ENCODE measurements around the gene AMFR.

The AMFR gene

DNA sequence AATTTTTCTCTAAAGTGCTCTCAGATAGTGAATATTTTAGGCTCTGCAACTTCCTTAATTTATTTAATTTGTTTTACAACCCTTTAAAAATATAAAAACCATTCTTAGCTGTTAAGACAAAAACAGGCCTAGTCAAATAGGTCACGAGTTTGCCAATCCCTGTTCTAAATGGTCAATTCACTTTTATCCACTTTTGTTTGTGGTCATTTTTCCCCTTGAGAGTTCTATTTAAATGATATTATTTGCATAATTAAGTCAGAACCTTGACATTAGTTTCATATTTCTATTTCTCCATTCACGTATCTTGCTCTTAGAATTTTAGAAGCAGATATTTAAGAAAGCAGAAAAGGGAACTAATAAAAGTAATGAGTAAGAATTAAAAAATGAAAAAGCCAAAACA lies 4.0 kb downstream of the AMFR start:
- in situ Hi-C loops (cut with MboI; ENCODE audit: low sequenced_read_pairs, unreplicated experiment): no loop called here
- TF ChIP-seq, protein P1, sequence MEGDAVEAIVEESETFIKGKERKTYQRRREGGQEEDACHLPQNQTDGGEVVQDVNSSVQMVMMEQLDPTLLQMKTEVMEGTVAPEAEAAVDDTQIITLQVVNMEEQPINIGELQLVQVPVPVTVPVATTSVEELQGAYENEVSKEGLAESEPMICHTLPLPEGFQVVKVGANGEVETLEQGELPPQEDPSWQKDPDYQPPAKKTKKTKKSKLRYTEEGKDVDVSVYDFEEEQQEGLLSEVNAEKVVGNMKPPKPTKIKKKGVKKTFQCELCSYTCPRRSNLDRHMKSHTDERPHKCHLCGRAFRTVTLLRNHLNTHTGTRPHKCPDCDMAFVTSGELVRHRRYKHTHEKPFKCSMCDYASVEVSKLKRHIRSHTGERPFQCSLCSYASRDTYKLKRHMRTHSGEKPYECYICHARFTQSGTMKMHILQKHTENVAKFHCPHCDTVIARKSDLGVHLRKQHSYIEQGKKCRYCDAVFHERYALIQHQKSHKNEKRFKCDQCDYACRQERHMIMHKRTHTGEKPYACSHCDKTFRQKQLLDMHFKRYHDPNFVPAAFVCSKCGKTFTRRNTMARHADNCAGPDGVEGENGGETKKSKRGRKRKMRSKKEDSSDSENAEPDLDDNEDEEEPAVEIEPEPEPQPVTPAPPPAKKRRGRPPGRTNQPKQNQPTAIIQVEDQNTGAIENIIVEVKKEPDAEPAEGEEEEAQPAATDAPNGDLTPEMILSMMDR (IDR thresholded peaks at IDR 0.05; ENCODE audit: borderline replicate concordance, control extremely low read depth, extremely low read depth, insufficient read depth, missing control alignments): no peak
- peak; percentile 27 for DNase-seq (ENCODE audit: low spot score)

GRCh38 chr16:56420613-56421012 lies 4.7 kb downstream of the AMFR start:
- no peak for DNase-seq (ENCODE audit: low spot score)
- in situ Hi-C loops (cut with MboI; ENCODE audit: low sequenced_read_pairs, unreplicated experiment): no loop called here
- TF ChIP-seq, protein P1 (IDR thresholded peaks at IDR 0.05; ENCODE audit: borderline replicate concordance, control extremely low read depth, extremely low read depth, insufficient read depth, missing control alignments): no peak

DNA sequence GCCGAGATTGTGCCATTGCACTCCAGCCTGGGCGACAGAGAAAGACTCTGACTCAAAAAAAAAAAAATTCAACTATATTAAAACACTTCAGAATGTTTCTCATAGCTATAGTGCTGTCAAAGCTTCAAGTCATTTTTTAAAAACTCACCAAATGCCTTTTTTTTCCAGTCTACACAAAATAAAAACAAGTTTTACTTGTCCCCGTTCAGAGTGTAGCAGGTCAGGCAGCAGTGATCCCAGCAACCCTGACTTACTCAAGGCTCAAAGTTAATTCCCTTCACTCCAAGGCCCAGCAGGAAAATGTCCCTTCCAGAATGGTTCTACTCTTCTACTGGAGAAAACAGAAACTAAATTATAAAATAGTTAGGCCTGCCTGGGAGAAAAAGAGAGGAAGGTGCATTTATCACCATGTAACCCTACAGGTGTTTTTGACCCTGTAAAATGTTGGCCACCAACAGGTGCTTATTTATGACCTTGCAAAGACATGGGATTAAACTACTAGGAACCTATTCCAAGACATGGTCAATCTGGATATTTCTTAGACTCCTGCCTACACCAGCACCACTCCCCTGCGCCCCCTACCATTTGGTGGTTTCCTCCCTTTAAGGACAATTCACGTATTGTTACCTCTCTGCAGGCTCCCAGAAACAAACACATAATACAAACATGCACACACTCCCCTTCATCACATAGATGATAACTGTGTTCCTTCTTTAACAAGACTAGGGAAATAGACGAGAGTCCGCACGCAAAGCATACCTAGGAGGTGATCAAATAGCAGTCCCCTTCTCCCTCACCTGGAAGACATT lies 5.4 kb downstream of the AMFR start:
- in situ Hi-C loops (cut with MboI; ENCODE audit: low sequenced_read_pairs, unreplicated experiment): no loop called here
- no peak for DNase-seq (ENCODE audit: low spot score)

DNA sequence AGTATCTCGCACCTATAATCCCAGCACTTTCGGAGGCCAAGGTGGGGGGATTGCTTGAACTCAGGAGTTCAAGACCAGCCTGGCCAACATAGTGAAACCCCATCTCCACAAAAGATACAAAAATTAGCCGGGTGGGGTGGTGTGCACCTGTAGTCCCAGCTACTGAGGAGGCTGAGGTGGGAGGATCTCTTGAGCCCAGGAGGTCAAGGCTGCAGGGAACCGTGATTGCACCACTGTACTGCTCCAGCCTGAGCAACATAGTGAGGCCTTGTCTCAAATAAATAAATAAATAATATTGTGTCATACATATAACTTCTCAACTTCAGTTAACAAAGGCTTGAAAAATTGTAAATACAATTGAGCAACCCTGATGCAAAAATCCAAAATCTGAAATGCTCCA lies 8.2 kb downstream of the AMFR start:
- TF ChIP-seq, protein P1 (IDR thresholded peaks at IDR 0.05; ENCODE audit: borderline replicate concordance, control extremely low read depth, extremely low read depth, insufficient read depth, missing control alignments): no peak
- in situ Hi-C loops (cut with MboI; ENCODE audit: low sequenced_read_pairs, unreplicated experiment): no loop called here
- no peak for DNase-seq (ENCODE audit: low spot score)

More for the DNA sequence above, 5.4 kb downstream of the AMFR start:
- TF ChIP-seq, protein P1 (IDR thresholded peaks at IDR 0.05; ENCODE audit: borderline replicate concordance, control extremely low read depth, extremely low read depth, insufficient read depth, missing control alignments): no peak

DNA sequence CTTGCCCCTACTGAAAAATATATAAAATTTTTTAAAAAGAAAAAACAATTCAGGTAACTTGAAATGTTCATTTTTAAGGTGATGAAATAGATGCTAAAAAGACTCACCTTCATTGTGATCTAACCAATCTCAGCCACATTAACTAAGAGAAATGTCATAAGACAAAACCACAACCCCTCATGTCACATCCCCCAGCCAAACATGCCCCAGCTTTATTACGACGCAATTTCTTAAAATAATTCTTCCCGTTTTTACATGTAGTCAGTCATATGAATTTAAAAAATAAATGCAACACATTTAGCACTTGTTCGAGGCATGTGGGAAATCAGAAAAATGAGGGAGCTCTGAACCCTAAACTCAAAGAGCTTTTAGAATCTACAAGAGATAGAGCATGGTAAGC lies 9.5 kb downstream of the AMFR start:
- no peak for DNase-seq (ENCODE audit: low spot score)
- in situ Hi-C loops (cut with MboI; ENCODE audit: low sequenced_read_pairs, unreplicated experiment): no loop called here
- TF ChIP-seq, protein P1 (IDR thresholded peaks at IDR 0.05; ENCODE audit: borderline replicate concordance, control extremely low read depth, extremely low read depth, insufficient read depth, missing control alignments): no peak

- TF ChIP-seq, protein P1 (IDR thresholded peaks at IDR 0.05; ENCODE audit: borderline replicate concordance, control extremely low read depth, extremely low read depth, insufficient read depth, missing control alignments): no peak
- DNase-seq (ENCODE audit: low spot score): no peak
- in situ Hi-C loops (cut with MboI; ENCODE audit: low sequenced_read_pairs, unreplicated experiment): no loop called here
Measured at GRCh38 chr16:56414366-56414765, 11.0 kb downstream of the AMFR start.

Data from GM13976 (cell line).